OCI-LY3 (cell line): ENCODE results near the gene TEC.

Experiments used
- H2AFZ ChIP-seq: fragments of 200-600, 300-600 bp; shearing (Covaris generic); 2 replicates; pipeline ENCODE4 v1.6.0; 2014; ENCODE audit warnings: antibody characterized with exemption, low read depth, low read length
- H3K27ac ChIP-seq: fragments of 200-600, 300-600 bp; sonication (generic); 2 replicates; pipeline ENCODE4 v1.5.1; 2014; ENCODE audit warnings: mild to moderate bottlenecking, low read length, moderate library complexity, mixed read lengths
- H3K27me3 ChIP-seq: fragments of 200-600, 300-600 bp; sonication (generic); 2 replicates; pipeline ENCODE4 v1.6.1; 2014; ENCODE audit warnings: low read depth, low read length, mixed read lengths
- H3K36me3 ChIP-seq: fragments of 200-600, 300-600 bp; sonication (generic); replicated peaks from 2 replicates; pipeline ENCODE3; 2014; ENCODE audit warnings: low read depth, low read length, mixed read lengths
- H3K4me1 ChIP-seq: fragments of 300-600, 200-600 bp; sonication (generic); 2 replicates; pipeline ENCODE4 v1.6.1; 2014; ENCODE audit warnings: low read length, mixed read lengths
- H3K4me2 ChIP-seq: fragments of 200-600, 300-600 bp; sonication (generic); 2 replicates; pipeline ENCODE4 v1.6.1; 2014; ENCODE audit warnings: low read length, mixed read lengths
- H3K4me3 ChIP-seq: fragments of 300-600, 200-600 bp; sonication (generic); 2 replicates; pipeline ENCODE4 v1.5.1; 2014; ENCODE audit warnings: antibody characterized with exemption, mild to moderate bottlenecking, low read length, moderate library complexity
- H3K79me2 ChIP-seq: fragments of 300-600, 200-600 bp; shearing (Covaris generic); 2 replicates; pipeline ENCODE4 v1.6.1; 2014; ENCODE audit warnings: mild to moderate bottlenecking, low read length, mixed read lengths
- H3K9ac ChIP-seq: fragments of 300-600, 200-600 bp; shearing (Covaris generic); 2 replicates; pipeline ENCODE4 v1.6.0; 2014; ENCODE audit warnings: mild to moderate bottlenecking, low read length, moderate library complexity
- H3K9me3 ChIP-seq: fragments of 200-600, 300-600 bp; shearing (Covaris generic); 2 replicates; pipeline ENCODE4 v1.6.1; 2014; ENCODE audit warnings: low read length, mixed read lengths; ENCODE audit not compliant: insufficient read depth
- H4K20me1 ChIP-seq: fragments of 200-600, 300-600 bp; sonication (generic); 2 replicates; pipeline ENCODE4 v1.6.1; 2016; ENCODE audit warnings: low read length, mixed read lengths; ENCODE audit not compliant: insufficient read depth
- CTCF ChIP-seq: fragments of 200-600, 300-600 bp; sonication (generic); IDR thresholded peaks from 2 replicates; pipeline ENCODE4 v1.5.1; 2014; ENCODE audit warnings: antibody characterized with exemption, low read length, low read depth
- EZH2phosphoT487 ChIP-seq: fragments of 200-600 bp; shearing (Covaris generic); IDR thresholded peaks from 2 replicates; pipeline ENCODE4 v1.6.1; 2018; ENCODE audit warnings: antibody characterized with exemption, mixed run types, low read depth

The TEC gene

GRCh38 chr4:48271626-48272025, 2.0 kb upstream of the TEC start:
- no peak overlapping the region for H3K4me2 ChIP-seq
- H3K4me1 ChIP-seq, result peaks cover 25% of the 10 kb centered on the region
- no peak overlapping the region for H3K9ac ChIP-seq

DNA sequence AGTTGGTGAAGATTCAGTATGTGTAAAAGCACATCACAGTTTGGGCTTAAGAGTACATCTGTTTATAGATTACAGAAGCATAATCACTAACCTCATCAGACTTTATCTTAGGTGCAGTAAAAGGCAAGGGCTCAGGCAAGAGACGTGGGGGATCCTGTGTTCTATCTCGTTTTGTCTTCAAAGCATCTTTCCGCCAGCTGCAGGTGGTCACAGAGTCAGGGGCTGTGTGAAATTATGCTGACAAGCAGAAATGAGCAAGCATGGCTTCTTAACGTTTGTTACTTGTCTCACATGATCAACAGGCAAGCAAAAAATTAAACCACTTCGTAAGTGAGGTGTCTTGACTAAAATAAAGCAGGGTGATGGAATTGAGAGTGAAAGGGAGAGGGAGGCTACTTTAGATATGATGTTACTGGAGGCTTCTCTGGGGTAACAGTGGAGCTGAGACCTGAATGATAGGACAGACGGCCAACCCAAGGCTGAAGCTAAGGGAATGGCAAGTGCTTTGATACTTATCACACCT, 1.4 kb upstream of the TEC start:
- Histone ChIP-seq H3K9me3 (no peaks in the 10 kb centered on the region), H3K36me3 (peaks cover 15% of the 10 kb centered on the region), H3K9ac (peak overlapping the region; percentile 67; the same call in 1 of the 2 replicates), H3K4me1 (peaks cover 25% of the 10 kb centered on the region), H3K79me2 (peaks cover 25% of the 10 kb centered on the region), H2AFZ (no peak overlapping the region), H3K27ac (no peak overlapping the region), H4K20me1 (0 out of 2 replicates have a peak, but pooled peaks cover 3% of the 10 kb centered on the region), H3K4me3 (peak overlapping the region; percentile 95), H3K4me2 (peak overlapping the region; percentile 73), H3K27me3 (no peaks in the 10 kb centered on the region)
- TF ChIP-seq CTCF, result no peak

More at GRCh38 chr4:48271626-48272025, 2.0 kb upstream of the TEC start:
- H3K27ac ChIP-seq, result no peak overlapping the region
- no peak overlapping the region for H3K4me3 ChIP-seq
- TF ChIP-seq CTCF (no peak), EZH2phosphoT487 (no peak)
- H3K9me3 ChIP-seq, result no peaks in the 10 kb centered on the region
- H3K79me2 ChIP-seq, result peaks cover 22% of the 10 kb centered on the region
- no peaks in the 10 kb centered on the region for H3K27me3 ChIP-seq
- no peak overlapping the region for H2AFZ ChIP-seq
- H4K20me1 ChIP-seq, result 0 out of 2 replicates have a peak, but pooled peaks cover 3% of the 10 kb centered on the region
- peaks cover 12% of the 10 kb centered on the region for H3K36me3 ChIP-seq

DNA sequence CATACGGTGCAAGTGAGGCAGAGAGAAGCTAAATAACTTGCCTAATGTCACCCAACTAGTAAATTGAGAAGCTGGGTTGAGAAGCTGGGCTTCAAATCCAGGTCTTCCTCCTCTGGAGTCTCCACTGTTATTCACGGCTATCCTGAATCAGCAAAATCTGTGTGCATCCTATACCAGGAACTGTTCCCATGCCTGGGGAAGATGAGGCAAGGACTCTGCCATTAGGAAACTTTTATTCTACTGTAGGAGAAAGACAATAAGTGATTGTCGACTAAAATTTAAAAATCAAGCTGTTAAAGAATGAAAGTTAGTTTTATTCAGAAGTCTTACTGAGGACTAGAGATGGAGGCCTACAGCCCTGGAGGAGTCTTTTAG, 872 bp upstream of the TEC start:
- H3K4me1 ChIP-seq, result peaks cover 25% of the 10 kb centered on the region
- peak overlapping the region; percentile 73 for H3K4me2 ChIP-seq
- peaks cover 30% of the 10 kb centered on the region for H3K79me2 ChIP-seq
- peak overlapping the region; percentile 45 for H3K27ac ChIP-seq
- no peaks in the 10 kb centered on the region for H3K27me3 ChIP-seq
- 0 out of 2 replicates have a peak, but pooled peaks cover 3% of the 10 kb centered on the region for H4K20me1 ChIP-seq
- peaks cover 18% of the 10 kb centered on the region for H3K36me3 ChIP-seq
- TF ChIP-seq EZH2phosphoT487 (no peak), CTCF (no peak)
- H3K9me3 ChIP-seq, result no peaks in the 10 kb centered on the region
- peak overlapping the region; percentile 85 for H2AFZ ChIP-seq
- H3K4me3 ChIP-seq, result peak overlapping the region; percentile 95
- peak overlapping the region; percentile 67 for H3K9ac ChIP-seq

GRCh38 chr4:48269861-48270522, 354 bp upstream of the TEC start:
- H3K9me3 ChIP-seq, result no peaks in the 10 kb centered on the region
- peak overlapping the region; percentile 45 for H3K27ac ChIP-seq
- H3K79me2 ChIP-seq, result peaks cover 30% of the 10 kb centered on the region
- peaks cover 23% of the 10 kb centered on the region for H3K4me1 ChIP-seq
- H3K4me2 ChIP-seq, result peak overlapping the region; percentile 73
- H3K36me3 ChIP-seq, result peaks cover 18% of the 10 kb centered on the region
- H3K27me3 ChIP-seq, result no peaks in the 10 kb centered on the region
- H2AFZ ChIP-seq, result peak overlapping the region; percentile 85
- peak overlapping the region; percentile 95 for H3K4me3 ChIP-seq
- 0 out of 2 replicates have a peak, but pooled peaks cover 3% of the 10 kb centered on the region for H4K20me1 ChIP-seq
- H3K9ac ChIP-seq, result peak overlapping the region; percentile 67
- TF ChIP-seq CTCF (peak; percentile 13; the same call in 1 of the 2 replicates), EZH2phosphoT487 (no peak)
